Left forelimb (tissue), 1 donor: ENCODE data around the gene TUBD1.
"Not testable (repeated sequence)": the region's sequence is repeated elsewhere in the genome, so short reads cannot be mapped to it uniquely, and the experiment has no call there.

Experiments
- DNase-seq: peaks from one replicate; pipeline ENCODE4 v3.0.0-alpha.2; 2018; ENCODE audit warnings: low spot score

The TUBD1 gene

DNA sequence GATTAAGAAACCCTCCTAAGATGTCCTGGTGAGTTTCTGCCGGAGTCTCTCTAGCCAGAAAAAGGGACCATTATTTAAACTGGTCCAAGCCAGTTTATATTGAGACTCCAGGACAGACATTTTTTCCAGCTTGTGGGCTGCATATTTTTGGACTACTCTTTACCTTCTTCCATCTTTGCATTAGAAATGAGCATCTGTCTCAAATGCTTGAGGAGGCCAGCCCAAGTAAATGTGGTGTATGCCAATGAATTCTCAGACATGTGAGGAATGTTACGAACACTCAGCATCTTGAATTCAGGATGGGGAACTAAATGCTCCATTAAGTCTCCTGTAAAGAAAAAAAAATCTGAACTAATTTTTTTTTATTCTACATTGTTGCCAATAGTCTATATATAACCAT lies 18.4 kb downstream of the TUBD1 start:
- no peak for DNase-seq

DNA sequence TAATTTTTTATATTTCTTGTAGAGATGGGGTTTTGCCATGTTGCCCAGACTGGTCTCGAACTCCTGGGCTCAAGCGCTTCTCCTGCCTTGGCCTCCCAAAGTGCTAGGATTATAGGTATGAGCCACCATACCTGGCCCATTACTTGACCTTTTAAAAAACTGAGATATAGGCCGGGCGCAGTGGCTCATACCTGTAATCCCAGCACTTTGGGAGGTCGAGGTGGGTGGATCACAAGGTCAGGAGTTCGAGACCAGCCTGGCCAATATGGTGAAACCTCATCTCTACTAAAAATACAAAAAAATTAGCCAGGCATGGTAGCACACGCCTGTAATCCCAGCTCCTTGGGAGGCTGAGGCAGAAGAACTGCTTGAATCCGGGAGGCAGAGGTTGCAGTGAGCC lies 19.3 kb downstream of the TUBD1 start:
- not testable (repeated sequence) for DNase-seq

DNA sequence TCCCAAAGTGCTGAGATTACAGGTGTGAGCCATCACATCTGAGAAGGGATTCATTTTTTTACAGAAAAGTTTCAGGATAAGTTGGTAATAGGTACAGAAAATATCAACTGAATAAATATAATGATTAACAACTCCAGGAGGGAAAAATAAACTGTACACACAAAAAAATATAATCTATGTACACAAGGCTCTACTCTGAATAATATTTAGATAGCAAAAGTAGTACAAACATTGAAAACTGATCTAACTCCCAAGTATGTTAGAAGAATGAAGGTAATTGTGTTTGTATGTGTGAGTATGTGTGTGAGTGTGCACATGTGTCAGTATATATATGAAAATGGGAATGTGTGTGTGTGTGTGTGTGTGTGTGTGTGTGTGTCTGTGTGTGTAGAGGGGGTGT lies 20.4 kb downstream of the TUBD1 start:
- DNase-seq, result no peak

DNA sequence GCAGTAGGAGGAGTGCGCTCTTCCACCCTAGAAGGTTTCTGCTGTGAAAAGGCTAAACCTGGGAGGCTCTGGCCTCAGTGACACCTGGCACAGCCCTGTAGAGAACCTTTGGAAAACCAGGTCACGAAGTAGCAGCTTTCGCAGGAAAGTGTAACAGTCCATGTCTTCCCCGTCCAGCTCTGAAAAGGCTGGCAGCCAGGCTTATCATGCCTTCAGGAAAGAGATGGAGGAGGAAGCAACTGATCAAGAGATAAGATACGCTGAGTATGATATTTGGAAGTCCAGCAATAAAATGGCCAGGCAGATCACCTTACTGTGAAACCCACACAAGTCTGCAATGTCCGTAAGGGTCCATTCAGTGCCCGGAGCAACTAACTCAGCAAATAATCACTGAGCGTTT lies 22.3 kb downstream of the TUBD1 start:
- no peak for DNase-seq

DNA sequence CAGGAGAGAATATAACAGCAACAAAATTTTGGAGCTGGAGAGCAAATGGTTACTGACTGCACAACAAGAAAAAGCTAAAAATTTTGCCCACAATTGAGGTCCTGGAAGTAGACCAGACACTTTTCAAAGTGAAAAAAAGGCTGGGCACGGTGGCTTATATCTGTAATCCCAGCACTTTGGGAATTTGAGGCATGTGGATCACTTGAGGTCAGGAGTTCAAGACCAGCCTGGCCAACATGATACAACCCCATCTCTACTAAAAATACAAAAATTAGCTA lies 22.9 kb downstream of the TUBD1 start:
- DNase-seq, result no peak

DNA sequence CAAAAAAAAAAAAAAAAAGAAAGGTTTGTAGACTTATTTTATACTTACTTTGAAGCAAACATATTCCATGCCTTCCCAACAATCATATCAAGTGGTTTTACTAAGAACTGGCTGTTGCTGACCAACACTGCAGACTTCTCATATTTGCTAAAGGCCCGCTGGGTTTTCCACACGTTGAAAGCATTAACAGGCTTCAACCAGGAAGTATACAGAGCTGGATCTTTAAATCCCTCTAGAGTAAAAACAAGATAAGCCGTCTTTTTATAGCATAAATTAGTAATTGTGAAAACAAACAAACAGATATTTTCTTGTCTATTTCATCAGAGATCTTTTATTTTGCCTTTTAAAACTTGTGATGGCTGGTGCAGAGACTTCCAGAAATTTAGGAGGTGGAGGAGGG lies 29.1 kb downstream of the TUBD1 start:
- DNase-seq, result no peak

DNA sequence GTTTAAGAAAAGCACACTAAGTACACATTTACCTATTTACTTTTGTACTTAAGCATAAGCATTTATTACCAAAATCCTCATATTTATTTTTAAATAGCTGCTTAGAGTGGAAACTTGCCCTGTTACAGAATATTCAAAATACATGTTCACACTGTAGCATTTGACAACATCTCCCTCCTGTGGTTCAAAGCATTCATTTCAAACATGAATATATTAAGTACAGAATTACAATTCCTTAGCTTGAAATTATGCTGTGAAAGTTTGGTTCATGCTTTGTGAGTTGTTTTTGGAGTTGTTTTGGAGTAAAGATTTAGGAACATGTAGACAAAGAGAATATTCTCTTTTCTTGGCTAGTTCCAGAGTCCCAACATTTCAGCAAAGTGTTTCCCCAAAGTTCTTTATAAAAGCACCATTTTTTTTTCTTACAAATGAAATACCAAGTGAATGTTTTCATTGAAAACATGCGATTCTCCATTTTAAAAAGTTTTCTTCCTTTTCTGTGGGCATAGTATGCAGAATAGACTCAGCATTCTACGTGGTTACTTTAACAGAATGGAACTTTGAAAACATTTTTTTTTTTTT lies 33.2 kb downstream of the TUBD1 start:
- no peak for DNase-seq

DNA sequence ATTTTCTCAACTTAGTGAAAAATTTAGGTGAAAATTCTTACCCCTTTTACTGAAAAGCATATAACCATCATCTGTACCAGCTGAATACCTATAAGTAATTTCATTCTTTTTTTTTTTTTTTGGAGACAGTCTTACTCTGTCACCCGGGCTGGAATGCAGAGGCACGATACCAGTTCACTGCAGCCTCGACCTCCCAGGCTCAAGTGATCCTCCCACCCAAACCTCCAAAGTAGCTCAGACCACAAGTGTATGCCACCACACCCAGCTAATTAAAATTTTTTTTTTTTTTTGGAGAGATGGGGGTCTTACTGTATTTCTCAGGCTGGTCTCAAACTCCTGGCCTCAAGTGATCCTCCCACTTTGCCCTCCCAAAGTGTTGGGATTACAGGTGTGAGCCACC lies 33.8 kb downstream of the TUBD1 start:
- no peak for DNase-seq

DNA sequence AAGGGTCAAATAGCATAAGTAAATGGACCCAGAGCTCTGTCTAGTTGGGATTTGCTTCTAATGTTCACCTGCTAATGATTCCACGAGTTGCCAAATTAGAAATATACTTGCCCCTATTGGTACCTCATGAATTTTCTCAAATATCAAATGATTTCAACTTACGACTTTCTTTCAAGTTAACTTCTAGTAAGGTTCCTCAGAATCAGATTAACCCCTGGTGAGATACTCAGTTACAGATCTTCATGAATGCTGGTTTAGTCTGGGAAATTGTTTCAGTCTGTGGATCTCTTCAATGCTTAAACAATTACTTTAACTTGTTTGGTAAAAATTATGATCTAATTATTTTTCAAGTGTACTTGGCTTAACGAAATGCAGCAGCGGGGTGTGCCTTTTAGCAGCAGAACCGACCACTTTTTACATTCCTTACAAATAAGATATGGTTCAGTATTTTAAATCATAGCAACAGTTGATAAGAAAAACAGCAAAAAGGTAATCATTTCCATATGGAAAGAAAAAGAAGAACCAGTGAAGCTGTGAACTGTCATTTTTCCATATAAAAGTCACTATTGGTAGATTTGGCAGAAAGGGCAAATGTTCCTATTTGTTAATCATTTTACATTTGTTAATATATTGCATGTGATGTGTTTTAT lies 34.5 kb downstream of the TUBD1 start:
- DNase-seq, result no peak

DNA sequence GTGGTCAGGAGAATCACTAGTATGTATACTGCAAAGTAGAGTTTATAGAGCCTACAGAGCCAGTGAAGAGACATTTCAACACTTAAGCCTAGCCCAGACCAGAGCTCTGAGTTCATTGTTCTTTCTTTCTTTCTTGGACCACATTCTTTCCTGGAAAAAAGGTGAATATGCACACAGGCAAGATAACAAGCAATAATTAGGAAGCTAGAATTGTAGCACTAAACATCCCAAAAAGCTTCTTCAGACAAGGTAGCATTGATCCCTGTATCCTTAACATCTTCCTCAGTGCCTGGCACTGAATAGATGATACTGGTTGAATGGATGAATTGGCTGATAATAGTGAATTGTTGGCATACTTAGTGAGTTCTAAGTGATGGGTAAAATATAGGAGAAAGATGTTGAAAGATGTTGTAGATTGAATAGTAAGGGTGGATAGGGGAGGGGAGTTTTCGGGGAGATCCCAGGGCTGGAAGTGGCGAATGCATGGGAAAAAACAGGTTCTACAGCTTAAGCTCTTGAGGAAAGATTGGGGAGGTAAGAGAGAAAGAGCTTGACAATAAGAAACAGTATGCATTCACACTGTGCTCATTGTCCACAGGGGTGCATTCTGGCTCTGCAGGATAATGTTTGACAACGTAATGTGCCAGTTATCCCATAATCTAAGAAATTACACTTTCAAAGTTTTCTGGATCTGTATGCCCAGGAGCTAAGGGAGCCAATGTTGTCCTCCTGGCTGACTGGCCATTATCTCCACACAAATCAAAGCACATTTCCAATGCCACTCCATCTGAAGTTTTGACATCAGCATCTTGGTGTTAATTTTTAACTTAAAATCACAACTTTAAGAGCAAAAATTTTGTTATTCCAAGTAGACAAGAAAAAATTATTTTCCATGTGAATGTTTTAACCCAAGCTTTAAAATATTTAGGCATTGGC lies 35.6 kb downstream of the TUBD1 start:
- DNase-seq, result no peak

DNA sequence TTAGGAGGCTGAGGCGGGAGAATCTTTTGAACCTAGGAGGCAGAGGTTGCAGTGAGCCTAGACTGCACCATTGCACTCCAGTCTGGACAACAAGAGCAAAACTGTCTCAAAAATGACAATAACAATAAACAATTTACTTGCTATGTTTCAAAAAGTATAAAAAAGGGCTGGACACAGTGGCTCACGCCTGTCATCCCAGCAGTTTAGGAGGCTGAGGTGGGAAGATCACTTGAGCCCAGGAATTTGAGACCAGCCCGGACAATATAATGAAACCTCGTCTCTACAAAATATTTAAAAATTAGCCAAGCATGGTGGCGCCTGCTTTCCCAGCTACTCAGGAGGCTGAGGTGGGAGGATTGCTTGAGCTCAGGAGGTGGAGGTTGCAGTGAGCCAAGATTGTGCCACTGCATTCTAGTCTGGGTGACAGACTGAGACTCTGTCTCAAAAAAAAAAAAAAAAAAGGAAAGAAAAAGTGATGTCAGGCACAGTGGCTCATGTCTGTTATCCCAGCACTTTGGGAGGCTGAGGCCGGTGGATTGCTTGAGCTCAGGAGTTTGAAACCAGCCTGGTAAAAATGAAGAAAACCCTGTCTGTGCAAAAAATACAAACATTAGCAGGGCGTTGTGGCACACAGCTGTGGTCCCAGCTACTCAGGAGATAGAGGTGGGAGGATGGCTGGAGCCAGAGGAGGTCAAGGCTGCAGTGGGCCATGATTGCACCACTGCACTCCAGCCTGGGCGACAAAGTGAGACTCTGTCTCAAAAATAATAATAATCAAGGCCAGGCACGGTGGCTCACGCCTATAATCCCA lies 38.6 kb downstream of the TUBD1 start:
- not testable (repeated sequence) for DNase-seq

DNA sequence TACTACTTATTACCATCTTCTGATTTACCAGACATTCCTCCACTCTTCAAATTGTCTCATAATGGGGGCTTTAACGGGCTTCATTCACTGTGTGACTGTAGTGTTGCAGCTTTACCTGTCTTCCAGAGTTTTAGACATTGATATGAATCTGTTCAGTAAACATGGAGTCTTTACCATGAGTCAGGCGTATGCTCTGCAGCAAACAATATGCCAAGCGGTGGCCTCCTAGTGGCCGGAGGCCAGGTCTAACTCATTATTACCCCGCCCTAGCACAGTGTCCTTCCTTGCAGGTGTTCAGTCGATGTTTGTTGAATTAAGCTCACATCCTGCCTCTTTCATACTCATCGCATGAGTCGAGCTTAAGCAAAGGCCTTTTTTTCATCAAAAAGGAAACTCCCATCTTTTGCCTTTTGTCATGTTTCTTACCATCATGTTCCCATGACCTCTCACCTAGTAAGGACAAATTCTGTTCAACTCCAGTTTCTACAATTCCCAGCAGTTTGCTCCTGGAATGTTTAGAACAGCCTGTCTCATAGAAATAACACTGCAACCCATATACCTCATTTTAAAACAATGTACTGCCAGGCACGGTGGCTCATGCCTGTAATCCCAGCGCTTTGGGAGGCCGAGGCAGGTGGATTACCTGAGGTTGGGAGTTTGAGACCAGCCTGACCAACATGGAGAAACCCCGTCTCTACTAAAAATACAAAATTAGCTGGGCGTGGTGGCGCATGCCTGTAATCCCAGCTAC lies 39.4 kb downstream of the TUBD1 start:
- no peak for DNase-seq

DNA sequence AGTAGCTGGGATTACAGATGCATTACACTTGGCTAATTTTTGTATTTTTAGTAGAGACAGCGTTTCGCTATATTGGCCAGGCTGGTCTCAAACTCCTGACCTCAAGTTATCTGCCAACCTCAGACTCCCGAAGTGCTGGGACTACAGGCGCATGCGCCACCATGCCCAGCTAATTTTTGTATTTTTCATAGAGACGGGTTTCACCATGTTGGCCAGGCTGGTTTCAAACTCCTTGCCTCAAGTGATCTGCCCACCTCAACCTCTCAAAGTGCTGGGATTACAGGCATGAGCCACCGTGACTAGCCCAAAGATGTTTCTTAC lies 39.9 kb downstream of the TUBD1 start:
- DNase-seq, result not testable (repeated sequence)

DNA sequence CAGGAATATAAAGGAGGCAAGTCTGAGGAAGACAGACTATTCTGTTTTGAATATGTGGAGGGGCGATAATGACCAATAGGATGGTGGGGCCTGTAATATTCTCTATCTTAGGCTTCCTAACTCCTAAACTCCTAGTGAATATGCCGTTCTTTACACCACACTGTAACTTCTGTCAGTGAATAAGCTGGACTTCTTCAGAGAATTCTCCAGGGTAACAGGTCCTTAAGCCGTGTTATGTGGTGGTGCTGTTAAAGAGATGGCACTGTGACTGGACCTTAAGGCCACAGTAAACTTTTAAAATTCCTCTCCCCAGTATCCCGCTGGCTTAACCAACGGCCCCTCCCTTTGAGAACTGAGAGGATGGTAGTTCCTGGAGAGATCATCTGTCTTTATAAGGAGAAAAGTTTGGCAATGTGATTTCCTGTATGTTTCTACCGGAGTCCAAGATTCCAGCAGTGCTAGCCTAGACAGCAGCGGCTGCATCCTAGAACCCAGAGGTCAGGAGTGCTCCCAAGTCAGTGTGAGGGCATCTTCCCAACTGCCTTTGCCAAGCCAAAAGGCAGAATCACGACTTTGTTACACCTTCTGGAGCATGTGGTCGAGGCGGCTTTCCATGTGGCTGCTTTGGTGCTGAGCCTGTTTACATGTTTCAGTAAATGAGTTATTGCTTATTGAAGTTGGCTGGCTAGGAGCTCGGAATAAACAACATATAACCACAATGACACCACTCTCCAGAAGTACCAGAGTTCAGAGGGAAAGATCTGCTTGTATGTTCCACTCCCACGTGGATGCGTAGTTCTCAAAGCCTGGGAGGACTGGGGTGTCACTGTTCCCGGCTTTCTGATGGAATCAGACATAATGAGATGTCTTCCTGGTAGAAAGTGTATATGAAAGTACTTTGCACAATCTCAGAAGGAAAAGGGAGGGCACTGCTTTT lies 41.0 kb downstream of the TUBD1 start:
- DNase-seq, result no peak

DNA sequence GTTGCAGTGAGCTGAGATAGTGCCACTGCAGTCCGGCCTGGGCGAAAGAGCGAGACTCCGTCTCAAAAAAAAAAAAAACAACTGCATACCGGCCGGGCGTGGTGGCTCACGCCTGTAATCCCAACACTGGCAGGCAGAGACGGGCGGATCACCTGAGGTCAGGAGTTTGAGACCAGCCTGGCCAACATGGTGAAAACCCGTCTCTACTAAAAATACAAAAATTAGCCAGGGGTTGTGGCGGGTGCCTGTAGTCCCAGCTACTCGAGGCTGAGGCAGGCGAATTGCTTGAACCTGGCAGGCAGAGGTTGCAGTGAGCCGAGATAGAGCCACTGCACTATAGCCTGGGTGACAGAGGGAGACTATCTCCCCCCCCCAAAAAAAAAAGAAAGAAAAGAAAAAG lies 42.4 kb downstream of the TUBD1 start:
- not testable (repeated sequence) for DNase-seq

DNA sequence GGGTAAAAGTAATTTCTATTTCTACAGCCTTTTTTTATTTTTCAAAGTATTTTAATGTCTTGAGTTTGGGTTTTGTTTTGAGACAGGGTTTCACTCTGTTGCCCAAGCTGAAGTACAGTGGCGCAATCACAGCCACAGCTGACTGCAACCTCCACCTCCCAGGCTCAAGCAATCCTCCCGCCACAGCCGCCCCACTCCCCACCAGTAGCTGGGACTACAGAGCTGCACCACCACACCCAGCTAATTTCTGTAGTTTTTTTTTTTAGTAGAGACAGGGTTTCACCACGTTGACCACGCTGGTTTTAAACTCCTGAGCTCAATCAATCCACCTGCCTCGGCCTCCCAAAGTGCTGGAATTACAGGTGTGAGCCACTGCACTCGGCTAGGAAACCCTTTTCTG lies 44.0 kb downstream of the TUBD1 start:
- DNase-seq, result no peak

DNA sequence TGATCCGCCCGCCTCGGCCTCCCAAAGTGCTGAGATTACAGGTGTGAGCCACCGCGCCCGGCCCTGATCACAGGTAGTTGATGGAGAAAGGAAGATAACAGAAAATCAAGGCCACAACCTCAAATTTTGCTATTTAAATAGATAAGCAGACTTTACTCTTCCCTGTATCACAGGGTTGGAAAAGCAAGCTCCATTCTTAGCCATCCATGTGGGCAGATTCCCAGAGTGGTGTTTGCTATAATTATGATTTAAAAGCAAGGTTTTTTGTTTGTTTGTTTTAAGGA lies 44.4 kb downstream of the TUBD1 start:
- DNase-seq, result no peak

DNA sequence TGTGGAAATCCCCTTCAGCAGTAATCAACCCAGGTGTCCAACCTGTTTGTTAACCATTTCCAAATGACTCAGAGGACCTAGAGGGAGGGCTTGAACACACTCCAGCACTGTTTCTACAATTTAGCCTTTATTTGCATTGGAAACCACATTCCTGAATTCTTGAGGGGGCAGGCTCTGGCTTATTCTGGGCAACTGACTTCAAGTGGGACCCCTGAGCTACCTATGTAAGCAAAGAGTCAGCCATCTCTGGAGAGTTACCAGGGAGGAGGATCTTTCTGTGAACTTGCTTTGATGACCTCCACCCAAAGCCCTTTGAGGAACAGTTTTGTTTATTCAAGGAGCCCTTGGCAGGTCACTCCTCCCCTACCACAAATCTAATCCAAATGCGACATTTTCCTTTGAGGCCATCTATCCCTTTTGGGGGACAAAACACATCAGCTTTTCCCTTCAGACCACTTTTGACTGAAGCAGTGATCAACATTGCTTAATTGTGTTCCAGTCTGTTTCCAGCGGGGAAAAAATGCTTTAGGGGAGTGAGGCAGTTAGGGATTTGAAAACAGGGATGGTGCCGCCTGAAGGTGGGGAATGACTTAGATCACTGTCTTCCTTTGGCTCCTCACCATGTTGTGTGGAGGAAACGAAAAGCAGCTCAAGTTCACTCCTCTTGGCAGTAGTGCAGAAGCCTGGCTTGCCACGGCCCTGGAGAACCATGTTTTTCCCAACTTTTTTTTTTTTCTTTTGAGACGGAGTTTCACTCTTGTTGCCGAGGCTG lies 46.2 kb downstream of the TUBD1 start:
- DNase-seq, result no peak

DNA sequence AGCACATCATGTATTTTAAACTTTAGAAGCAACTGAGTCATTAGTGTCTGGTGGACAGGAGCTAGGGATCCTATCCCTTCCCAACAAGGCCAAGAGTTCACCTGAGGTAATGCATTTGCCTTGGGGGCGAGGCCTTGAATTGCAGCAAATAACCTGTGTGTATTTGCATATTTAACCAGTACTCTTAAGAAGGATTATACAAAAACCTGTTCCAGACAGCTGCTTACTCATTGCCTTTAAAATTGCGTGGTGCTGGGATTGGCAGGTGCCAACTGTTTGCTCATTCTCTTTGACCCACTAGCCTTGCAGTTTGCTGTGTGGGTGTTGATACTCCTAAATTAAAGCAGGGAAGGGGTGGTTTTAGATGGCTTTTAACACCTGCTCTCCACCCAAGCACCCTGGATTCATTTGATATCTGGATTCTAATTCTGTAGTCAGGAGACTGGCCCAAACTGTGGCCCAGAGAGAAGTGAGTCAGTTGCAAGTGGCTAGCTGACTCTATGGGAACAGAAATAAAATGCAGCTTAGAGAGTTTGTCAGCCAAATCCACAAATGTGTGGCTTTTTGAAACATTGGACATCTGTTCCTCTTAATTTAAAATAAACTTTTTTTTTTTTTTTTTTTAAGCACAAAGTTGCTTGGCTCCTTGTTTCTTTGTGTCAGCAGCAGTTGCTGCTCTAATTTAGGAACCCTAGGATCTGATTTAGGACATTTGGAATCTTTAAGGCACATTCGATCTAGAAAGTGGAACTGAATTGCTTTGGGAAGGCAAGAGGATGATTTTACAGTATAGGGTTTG lies 46.9 kb downstream of the TUBD1 start:
- no peak for DNase-seq
